ENCODE results near the gene CERK. TPM values are rescaled to one million over a fixed set of nuclear protein-coding genes. Genes with fewer than 3 reads are reported as not detected.

The CERK gene
- total RNA-seq, 1 experiment from 2014 or later = 45.6 TPM

DNA sequence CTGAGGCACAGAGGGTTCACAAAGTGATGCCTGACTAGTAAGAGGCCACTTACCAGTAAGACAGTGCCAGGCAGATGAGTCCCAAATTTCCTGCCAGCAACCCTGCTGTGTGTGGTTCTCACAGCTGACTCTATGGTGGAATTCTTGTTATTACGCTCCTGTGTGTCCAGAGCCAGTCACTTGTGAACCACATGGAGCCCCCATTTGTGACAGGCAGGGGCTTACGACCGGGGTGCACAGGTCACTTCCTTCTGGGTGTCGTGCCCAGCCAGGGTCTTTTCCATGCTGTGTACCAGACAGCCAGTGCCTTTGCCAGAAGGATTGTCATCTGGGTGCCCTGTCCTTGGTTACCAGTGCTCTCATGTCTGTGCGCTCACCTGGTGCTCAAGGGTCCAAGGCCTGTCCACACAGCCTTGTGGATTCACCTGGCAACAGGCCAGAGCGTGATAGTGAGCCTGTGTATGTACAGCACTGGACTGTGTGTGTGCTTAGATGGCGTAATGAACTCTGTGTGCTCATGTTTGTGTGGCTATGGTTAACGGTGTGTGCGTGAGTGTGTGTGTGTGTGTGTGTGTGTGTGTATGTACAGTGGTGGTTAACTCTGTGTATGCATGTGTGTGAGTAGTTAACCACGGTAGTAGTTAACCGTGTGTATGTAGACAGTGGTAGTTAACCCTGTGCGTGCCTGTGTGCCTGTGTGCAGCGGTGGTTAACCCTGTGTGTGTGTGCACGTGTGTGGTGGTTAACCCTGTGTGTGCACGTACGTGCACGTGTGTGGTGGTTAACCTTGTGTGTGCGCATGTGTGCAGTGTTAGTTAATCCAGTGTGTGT, 99.2 kb downstream of the CERK start:
- no peak overlapping the region for H3K4me3 Mint-ChIP-seq
- POLR2A ChIA-PET = no interaction called here
- H3K27ac Mint-ChIP-seq = peak overlapping the region; percentile 38
- TF ChIP-seq NR2C2 (CRISPR knock-in tag; IDR thresholded peaks at IDR 0.05) (peak; percentile 20; the same call in 1 of the 2 replicates), ZNF232 (CRISPR knock-in tag; IDR thresholded peaks at IDR 0.05) (no peak), GABPB1 (CRISPR knock-in tag; IDR thresholded peaks at IDR 0.05) (peak; percentile 81)
- ATAC-seq (no peak), DNase-seq (ENCODE audit: low spot score) (no peak)
- no peaks in the 10 kb centered on the region for H3K27me3 Mint-ChIP-seq (ENCODE audit: low read depth)
- no peaks in the 10 kb centered on the region; the same call in 1 of the 2 replicates for H3K36me3 Mint-ChIP-seq
- peaks cover 16% of the 10 kb centered on the region for H3K4me1 Mint-ChIP-seq
- CTCF ChIA-PET = interaction anchor here (0.9 kb wide), 1 partner anchor 271 kb away, joined by 3 read pairs; no protein-coding TSS in a partner anchor
- peaks cover 13% of the 10 kb centered on the region for H3K9me3 Mint-ChIP-seq

DNA sequence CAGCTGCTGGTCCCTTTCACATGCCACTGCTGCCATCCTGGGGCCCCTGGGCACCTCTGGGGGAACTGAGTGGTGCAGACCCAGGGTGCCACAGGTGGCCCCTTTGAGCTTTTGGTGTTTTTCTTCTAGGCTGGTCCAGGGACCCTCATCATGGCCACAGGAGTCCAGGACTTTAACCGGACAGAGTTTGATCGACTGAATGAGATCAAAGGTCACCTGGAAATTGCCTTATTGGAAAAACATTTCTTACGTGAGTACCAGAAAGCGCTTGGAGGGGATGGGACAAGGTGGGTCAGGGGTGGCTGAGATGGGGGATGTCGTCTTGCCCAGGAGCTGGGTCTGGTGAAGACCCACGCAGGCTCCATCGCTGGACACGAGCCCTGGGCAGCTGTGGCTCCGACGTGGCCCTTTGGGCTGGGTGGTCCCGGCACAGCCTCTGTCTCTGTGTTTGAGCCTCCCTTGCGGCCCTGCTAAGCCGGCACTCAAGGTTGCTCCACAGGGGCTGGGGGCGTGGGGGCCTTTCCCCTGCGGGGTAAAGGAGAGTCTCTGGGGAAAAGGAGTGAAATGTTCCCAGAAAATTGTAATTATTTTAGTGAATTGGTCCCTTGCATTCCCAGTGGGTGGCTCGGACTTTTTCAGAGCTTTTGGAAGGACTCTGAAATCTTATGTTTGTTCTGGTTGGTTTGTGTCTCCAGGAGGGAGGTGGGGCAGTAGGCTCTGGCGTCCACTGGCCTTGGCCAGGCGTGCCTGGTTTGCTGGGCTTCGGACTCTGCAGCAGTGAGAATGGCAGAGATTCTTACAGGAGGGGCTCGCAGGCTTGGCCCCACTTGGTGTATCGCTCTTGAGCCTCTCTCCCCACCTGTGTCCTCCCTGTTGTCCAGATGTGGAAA, 100.1 kb downstream of the CERK start:
- no peak for DNase-seq (ENCODE audit: low spot score)
- ATAC-seq = no peak
- H3K27ac Mint-ChIP-seq = no peak overlapping the region
- H3K9me3 Mint-ChIP-seq = peaks cover 7% of the 10 kb centered on the region
- H3K4me1 Mint-ChIP-seq = peaks cover 17% of the 10 kb centered on the region
- TF ChIP-seq, protein P1, sequence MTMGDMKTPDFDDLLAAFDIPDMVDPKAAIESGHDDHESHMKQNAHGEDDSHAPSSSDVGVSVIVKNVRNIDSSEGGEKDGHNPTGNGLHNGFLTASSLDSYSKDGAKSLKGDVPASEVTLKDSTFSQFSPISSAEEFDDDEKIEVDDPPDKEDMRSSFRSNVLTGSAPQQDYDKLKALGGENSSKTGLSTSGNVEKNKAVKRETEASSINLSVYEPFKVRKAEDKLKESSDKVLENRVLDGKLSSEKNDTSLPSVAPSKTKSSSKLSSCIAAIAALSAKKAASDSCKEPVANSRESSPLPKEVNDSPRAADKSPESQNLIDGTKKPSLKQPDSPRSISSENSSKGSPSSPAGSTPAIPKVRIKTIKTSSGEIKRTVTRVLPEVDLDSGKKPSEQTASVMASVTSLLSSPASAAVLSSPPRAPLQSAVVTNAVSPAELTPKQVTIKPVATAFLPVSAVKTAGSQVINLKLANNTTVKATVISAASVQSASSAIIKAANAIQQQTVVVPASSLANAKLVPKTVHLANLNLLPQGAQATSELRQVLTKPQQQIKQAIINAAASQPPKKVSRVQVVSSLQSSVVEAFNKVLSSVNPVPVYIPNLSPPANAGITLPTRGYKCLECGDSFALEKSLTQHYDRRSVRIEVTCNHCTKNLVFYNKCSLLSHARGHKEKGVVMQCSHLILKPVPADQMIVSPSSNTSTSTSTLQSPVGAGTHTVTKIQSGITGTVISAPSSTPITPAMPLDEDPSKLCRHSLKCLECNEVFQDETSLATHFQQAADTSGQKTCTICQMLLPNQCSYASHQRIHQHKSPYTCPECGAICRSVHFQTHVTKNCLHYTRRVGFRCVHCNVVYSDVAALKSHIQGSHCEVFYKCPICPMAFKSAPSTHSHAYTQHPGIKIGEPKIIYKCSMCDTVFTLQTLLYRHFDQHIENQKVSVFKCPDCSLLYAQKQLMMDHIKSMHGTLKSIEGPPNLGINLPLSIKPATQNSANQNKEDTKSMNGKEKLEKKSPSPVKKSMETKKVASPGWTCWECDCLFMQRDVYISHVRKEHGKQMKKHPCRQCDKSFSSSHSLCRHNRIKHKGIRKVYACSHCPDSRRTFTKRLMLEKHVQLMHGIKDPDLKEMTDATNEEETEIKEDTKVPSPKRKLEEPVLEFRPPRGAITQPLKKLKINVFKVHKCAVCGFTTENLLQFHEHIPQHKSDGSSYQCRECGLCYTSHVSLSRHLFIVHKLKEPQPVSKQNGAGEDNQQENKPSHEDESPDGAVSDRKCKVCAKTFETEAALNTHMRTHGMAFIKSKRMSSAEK (CRISPR knock-in tag; IDR thresholded peaks at IDR 0.05; ENCODE audit: borderline replicate concordance) = no peak
- no peak for TF ChIP-seq FOXP1 (CRISPR knock-in tag; IDR thresholded peaks at IDR 0.05; ENCODE audit: borderline replicate concordance)
- TF ChIP-seq RELA (CRISPR knock-in tag; IDR thresholded peaks at IDR 0.05; ENCODE audit: borderline replicate concordance) = no peak
- CTCF ChIA-PET = interaction anchor here (2.6 kb wide), 1 partner anchor 74 kb away, joined by 28 read pairs; no protein-coding TSS in a partner anchor
- H3K4me3 Mint-ChIP-seq = no peak overlapping the region
- POLR2A ChIA-PET = no interaction called here
- H3K27me3 Mint-ChIP-seq (ENCODE audit: low read depth) = no peaks in the 10 kb centered on the region
- H3K36me3 Mint-ChIP-seq = no peaks in the 10 kb centered on the region; the same call in 1 of the 2 replicates

DNA sequence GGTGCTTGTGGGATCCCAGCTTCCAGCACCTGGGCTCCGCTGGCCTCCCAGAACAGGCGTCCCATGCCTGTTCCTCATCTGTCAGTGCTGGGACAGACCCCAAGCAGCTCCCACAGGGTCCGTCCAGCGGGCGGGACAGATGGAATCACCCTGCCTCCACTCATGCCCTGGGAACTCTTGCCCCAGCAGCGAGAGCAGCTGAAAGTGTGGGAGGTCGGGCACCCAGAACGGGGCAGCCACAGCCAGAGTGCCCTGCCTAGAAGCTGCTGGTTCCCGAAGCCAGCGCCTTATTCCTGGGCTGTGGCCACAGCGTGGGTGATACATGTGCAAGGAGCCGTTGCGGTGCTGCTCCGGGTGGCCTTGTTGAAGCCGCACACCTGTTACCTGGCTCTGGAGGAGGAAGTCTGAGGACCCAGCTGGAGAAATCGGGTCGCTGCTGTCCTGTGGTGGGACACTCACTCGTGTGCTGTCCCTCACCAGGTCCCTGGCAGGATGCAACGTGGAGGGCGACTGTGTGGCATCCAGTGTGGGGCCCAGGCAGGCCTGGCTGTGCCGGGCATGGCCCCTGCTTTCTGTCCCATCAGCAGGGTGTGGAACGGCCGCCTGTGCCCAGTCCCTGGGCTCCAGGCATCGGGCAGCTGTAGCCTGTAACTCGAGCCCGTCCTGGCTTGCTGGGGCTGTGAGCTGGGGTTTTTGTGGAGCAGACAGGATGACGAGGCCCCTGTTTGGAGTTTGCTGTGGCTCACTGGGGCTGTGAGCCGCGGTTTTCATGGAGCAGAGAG, 101.6 kb downstream of the CERK start:
- H3K9me3 Mint-ChIP-seq = no peaks in the 10 kb centered on the region
- no peak overlapping the region for H3K4me3 Mint-ChIP-seq
- no peaks in the 10 kb centered on the region for H3K36me3 Mint-ChIP-seq
- peak overlapping the region; percentile 93 for H3K27ac Mint-ChIP-seq
- DNase-seq (ENCODE audit: low spot score) (peak; percentile 53), ATAC-seq (peak; percentile 48)
- H3K4me1 Mint-ChIP-seq = peaks cover 17% of the 10 kb centered on the region
- ChIA-PET POLR2A (interaction anchor here (0.7 to 1.1 kb wide), 2 partner anchors 9 to 19 kb away, joined by 3 read pairs; no protein-coding TSS in a partner anchor), CTCF (interaction anchor here (1.0 to 2.6 kb wide), 3 partner anchors 9 to 73 kb away, joined by 3 to 28 read pairs (median 4); no protein-coding TSS in a partner anchor)
- H3K27me3 Mint-ChIP-seq (ENCODE audit: low read depth) = no peaks in the 10 kb centered on the region
- no peak for TF ChIP-seq CREB1 (CRISPR knock-in tag; IDR thresholded peaks at IDR 0.05)
- no peak for TF ChIP-seq TP53 (CRISPR knock-in tag; IDR thresholded peaks at IDR 0.05)
- TF ChIP-seq, protein P2, sequence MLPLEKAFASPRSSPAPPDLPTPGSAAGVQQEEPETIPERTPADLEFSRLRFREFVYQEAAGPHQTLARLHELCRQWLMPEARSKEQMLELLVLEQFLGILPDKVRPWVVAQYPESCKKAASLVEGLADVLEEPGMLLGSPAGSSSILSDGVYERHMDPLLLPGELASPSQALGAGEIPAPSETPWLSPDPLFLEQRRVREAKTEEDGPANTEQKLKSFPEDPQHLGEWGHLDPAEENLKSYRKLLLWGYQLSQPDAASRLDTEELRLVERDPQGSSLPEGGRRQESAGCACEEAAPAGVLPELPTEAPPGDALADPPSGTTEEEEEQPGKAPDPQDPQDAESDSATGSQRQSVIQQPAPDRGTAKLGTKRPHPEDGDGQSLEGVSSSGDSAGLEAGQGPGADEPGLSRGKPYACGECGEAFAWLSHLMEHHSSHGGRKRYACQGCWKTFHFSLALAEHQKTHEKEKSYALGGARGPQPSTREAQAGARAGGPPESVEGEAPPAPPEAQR (CRISPR knock-in tag; IDR thresholded peaks at IDR 0.05) = no peak
- TF ChIP-seq ATF1 (CRISPR knock-in tag; IDR thresholded peaks at IDR 0.05) = no peak
- TF ChIP-seq, protein P3, sequence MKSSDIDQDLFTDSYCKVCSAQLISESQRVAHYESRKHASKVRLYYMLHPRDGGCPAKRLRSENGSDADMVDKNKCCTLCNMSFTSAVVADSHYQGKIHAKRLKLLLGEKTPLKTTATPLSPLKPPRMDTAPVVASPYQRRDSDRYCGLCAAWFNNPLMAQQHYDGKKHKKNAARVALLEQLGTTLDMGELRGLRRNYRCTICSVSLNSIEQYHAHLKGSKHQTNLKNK (CRISPR knock-in tag; IDR thresholded peaks at IDR 0.05) = no peak
- no peak for TF ChIP-seq NFYB (CRISPR knock-in tag; conservative IDR thresholded peaks at IDR 0.05; ENCODE audit: low read depth)
- no peak for TF ChIP-seq KAT7 (CRISPR knock-in tag; IDR thresholded peaks at IDR 0.05; ENCODE audit: borderline replicate concordance)
- TF ChIP-seq, protein P4, sequence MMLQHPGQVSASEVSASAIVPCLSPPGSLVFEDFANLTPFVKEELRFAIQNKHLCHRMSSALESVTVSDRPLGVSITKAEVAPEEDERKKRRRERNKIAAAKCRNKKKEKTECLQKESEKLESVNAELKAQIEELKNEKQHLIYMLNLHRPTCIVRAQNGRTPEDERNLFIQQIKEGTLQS (CRISPR knock-in tag; conservative IDR thresholded peaks at IDR 0.05) = no peak
- no peak for TF ChIP-seq JAZF1 (CRISPR knock-in tag; IDR thresholded peaks at IDR 0.05)
- TF ChIP-seq, protein P5, sequence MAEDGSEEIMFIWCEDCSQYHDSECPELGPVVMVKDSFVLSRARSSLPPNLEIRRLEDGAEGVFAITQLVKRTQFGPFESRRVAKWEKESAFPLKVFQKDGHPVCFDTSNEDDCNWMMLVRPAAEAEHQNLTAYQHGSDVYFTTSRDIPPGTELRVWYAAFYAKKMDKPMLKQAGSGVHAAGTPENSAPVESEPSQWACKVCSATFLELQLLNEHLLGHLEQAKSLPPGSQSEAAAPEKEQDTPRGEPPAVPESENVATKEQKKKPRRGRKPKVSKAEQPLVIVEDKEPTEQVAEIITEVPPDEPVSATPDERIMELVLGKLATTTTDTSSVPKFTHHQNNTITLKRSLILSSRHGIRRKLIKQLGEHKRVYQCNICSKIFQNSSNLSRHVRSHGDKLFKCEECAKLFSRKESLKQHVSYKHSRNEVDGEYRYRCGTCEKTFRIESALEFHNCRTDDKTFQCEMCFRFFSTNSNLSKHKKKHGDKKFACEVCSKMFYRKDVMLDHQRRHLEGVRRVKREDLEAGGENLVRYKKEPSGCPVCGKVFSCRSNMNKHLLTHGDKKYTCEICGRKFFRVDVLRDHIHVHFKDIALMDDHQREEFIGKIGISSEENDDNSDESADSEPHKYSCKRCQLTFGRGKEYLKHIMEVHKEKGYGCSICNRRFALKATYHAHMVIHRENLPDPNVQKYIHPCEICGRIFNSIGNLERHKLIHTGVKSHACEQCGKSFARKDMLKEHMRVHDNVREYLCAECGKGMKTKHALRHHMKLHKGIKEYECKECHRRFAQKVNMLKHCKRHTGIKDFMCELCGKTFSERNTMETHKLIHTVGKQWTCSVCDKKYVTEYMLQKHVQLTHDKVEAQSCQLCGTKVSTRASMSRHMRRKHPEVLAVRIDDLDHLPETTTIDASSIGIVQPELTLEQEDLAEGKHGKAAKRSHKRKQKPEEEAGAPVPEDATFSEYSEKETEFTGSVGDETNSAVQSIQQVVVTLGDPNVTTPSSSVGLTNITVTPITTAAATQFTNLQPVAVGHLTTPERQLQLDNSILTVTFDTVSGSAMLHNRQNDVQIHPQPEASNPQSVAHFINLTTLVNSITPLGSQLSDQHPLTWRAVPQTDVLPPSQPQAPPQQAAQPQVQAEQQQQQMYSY (CRISPR knock-in tag; IDR thresholded peaks at IDR 0.05) = no peak
- no peak for TF ChIP-seq GTF2I (CRISPR knock-in tag; conservative IDR thresholded peaks at IDR 0.05)

Data from WTC11 (cell line).